Right atrium auricular region (tissue), 2 donors: ENCODE results near the gene GIPC3. TPM values are rescaled to one million over a fixed set of nuclear protein-coding genes. Genes with fewer than 3 reads are reported as not detected.

ENCODE experiments used
- DNase-seq: peaks from one replicate; pipeline ENCODE4 v3.0.0-alpha.2; 2019; ENCODE audit warnings: low spot score
- H3K27ac ChIP-seq, 2 donors: fragments of 200-600 bp; sonication (generic); 1 replicate in 1 of 2; 2 replicates in 1 of 2; pipeline ENCODE4 v1.5.1; 2016 to 2019
- H3K27me3 ChIP-seq, 2 donors: fragments of 200-600 bp; sonication (generic); one replicate each; pipeline versions ENCODE4 v1.5.1 to v1.6.0; 2017 to 2019
- H3K36me3 ChIP-seq: fragments of 200-600 bp; sonication (generic); one replicate; pipeline ENCODE4 v1.5.1; 2016
- H3K4me1 ChIP-seq, 2 donors: fragments of 200-600 bp; sonication (generic); one replicate each; pipeline versions ENCODE4 v1.5.1 to v1.6.0; 2017 to 2019
- H3K4me3 ChIP-seq, 2 donors: fragments of 200-600 bp; sonication (generic); 1 replicate in 1 of 2; 2 replicates in 1 of 2; pipeline ENCODE4 v1.5.1; 2017 to 2019; ENCODE audit warnings: mild to moderate bottlenecking in 1 of 2, moderate library complexity in 1 of 2
- H3K9me3 ChIP-seq, 2 donors: fragments of 200-600 bp; sonication (generic); one replicate each; pipeline ENCODE4 v1.5.1; 2019
- total RNA-seq, 2 donors: library from RNA; depleted of rRNA; stranded (reverse); fragments of >200 nt; gene quantifications; one replicate each; pipeline ENCODE4 v1.1.0, GENCODE V29; 2016
- TF ChIP-seq, protein P1 (sequence below), 2 donors: fragments of 200-600 bp; sonication (generic); IDR thresholded peaks; one replicate each; pipeline ENCODE4 v1.5.1; 2019; ENCODE audit warnings: antibody characterized with exemption in 2 of 2

Gene GIPC3
- total RNA-seq, 2 donors from 2014 or later = 0.96 to 1.5 TPM

GRCh38 chr19:3593156-3593555, 7.9 kb downstream of the GIPC3 start:
- peaks cover 0 to 7% of the 10 kb centered on the region in 2 donors for H3K4me1 ChIP-seq
- no peaks in the 10 kb centered on the region for H3K36me3 ChIP-seq
- no peaks in the 10 kb centered on the region for H3K27me3 ChIP-seq
- H3K9me3 ChIP-seq = no peaks in the 10 kb centered on the region
- DNase-seq = no peak
- H3K4me3 ChIP-seq = no peak overlapping the region
- TF ChIP-seq, protein P1, sequence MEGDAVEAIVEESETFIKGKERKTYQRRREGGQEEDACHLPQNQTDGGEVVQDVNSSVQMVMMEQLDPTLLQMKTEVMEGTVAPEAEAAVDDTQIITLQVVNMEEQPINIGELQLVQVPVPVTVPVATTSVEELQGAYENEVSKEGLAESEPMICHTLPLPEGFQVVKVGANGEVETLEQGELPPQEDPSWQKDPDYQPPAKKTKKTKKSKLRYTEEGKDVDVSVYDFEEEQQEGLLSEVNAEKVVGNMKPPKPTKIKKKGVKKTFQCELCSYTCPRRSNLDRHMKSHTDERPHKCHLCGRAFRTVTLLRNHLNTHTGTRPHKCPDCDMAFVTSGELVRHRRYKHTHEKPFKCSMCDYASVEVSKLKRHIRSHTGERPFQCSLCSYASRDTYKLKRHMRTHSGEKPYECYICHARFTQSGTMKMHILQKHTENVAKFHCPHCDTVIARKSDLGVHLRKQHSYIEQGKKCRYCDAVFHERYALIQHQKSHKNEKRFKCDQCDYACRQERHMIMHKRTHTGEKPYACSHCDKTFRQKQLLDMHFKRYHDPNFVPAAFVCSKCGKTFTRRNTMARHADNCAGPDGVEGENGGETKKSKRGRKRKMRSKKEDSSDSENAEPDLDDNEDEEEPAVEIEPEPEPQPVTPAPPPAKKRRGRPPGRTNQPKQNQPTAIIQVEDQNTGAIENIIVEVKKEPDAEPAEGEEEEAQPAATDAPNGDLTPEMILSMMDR (IDR thresholded peaks at IDR 0.05) = no peak
- H3K27ac ChIP-seq = no peak overlapping the region

- TF ChIP-seq, protein P1 (IDR thresholded peaks at IDR 0.05) = no peak
- no peak for DNase-seq
- H3K4me1 ChIP-seq = peaks cover 0 to 7% of the 10 kb centered on the region in 2 donors
- no peak overlapping the region for H3K4me3 ChIP-seq
- H3K36me3 ChIP-seq = no peaks in the 10 kb centered on the region
- no peak overlapping the region for H3K27ac ChIP-seq
- no peaks in the 10 kb centered on the region for H3K27me3 ChIP-seq
- H3K9me3 ChIP-seq = no peaks in the 10 kb centered on the region
Measured at GRCh38 chr19:3595521-3596061, 10.3 kb downstream of the GIPC3 start.

DNA sequence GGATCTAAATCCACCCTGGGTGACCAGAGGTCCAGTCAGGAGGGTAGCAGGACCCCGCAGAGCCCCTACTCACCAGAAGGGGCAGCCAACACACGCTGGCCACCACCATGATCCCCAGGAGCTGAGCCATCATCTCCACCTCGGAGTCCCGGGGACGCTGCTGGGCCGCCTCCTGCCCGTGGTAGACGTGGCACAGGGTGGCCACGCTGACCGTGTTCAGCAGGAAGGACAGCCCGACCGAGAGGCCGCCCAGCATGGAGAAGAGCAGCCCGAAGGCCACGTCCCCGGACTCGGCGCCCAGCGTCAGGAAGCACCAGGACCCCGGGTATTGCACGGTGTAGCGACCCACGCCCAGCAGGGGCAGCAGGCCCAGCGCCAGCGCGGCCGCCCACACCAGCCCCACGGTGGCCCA, 14.5 kb downstream of the GIPC3 start:
- no peak for DNase-seq
- H3K9me3 ChIP-seq = no peaks in the 10 kb centered on the region
- H3K27me3 ChIP-seq = no peaks in the 10 kb centered on the region
- peaks cover 0 to 11% of the 10 kb centered on the region in 2 donors for H3K4me1 ChIP-seq
- H3K36me3 ChIP-seq = no peaks in the 10 kb centered on the region
- H3K4me3 ChIP-seq = no peak overlapping the region
- H3K27ac ChIP-seq = no peak overlapping the region
- TF ChIP-seq, protein P1 (IDR thresholded peaks at IDR 0.05) = no peak

DNA sequence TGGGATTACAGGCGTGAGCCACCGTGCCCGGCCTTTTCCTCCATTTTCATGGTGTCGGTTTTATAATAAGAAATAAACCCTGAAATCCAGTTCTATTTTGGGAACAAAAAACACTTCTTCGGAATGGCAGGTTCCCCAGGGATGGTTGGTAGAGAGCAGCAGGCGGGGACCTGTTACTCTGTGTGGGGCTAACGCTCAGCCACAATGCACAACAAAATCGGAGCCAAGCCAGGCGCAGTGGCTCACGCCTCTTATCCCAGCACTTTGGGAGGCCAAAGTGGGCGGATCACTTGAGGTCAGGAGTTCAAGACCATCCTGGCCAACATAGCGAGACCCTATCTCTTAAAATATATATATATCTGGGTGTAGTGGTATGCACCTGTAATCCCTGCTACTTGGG, 15.7 kb downstream of the GIPC3 start:
- no peak overlapping the region for H3K27ac ChIP-seq
- no peaks in the 10 kb centered on the region for H3K36me3 ChIP-seq
- peaks cover 0 to 21% of the 10 kb centered on the region in 2 donors for H3K4me1 ChIP-seq
- no peaks in the 10 kb centered on the region for H3K27me3 ChIP-seq
- TF ChIP-seq, protein P1 (IDR thresholded peaks at IDR 0.05) = no peak
- H3K9me3 ChIP-seq = no peaks in the 10 kb centered on the region
- no peak for DNase-seq
- no peak overlapping the region for H3K4me3 ChIP-seq

DNA sequence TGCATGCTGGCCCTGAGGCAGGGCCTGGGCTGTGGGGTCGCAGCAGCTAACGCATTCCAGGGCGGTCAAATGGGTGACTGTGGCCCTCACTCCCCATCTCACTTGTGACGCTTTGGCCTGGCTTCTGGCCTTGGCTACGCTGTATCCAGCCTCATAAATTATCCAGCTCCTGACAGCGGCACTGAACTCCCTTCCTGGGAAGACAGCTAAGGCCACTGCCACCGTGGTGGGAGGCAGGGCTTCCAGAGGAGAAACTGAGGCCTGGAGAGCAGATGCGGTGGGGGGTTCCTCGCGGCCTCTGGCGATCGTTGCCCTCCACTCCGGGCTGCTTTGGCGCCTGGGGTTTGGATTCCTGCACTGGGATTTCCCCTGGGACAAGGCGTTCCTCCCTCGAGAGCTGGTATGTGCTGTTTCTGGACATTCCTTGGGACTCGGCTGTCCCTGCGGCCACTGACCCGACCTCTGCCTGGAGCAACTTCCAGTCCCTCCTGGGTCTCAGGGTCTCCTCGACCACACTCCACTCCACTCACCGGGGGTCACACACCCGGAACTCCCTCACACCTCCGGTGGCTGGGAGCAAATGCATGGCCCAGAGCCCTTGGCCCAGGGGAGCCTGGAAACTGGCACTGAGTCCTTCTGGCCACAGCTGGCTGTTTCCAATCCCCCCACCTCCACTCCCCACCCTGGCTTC, 18.0 kb downstream of the GIPC3 start:
- no peak overlapping the region for H3K4me3 ChIP-seq
- H3K9me3 ChIP-seq = no peaks in the 10 kb centered on the region
- H3K27ac ChIP-seq = no peak overlapping the region
- DNase-seq = no peak
- H3K27me3 ChIP-seq = no peaks in the 10 kb centered on the region
- peaks cover 0 to 43% of the 10 kb centered on the region in 2 donors for H3K4me1 ChIP-seq
- no peaks in the 10 kb centered on the region for H3K36me3 ChIP-seq
- TF ChIP-seq, protein P1 (IDR thresholded peaks at IDR 0.05) = no peak
